Stimulated activated CD8-positive, alpha-beta memory T cell treated with anti-CD3 and anti-CD28 coated beads, Interleukin-15, amount 100 ng/mL, for 1 hour (primary cell): ENCODE data around the gene ACTL7B.
"Not testable (repeated sequence)": the region's sequence is repeated elsewhere in the genome, so short reads cannot be mapped to it uniquely, and the experiment has no call there.

Source experiments
- DNase-seq: peaks from one replicate; pipeline ENCODE4 v3.0.0-alpha.2; 2020; ENCODE audit warnings: low read depth

The ACTL7B gene

DNA sequence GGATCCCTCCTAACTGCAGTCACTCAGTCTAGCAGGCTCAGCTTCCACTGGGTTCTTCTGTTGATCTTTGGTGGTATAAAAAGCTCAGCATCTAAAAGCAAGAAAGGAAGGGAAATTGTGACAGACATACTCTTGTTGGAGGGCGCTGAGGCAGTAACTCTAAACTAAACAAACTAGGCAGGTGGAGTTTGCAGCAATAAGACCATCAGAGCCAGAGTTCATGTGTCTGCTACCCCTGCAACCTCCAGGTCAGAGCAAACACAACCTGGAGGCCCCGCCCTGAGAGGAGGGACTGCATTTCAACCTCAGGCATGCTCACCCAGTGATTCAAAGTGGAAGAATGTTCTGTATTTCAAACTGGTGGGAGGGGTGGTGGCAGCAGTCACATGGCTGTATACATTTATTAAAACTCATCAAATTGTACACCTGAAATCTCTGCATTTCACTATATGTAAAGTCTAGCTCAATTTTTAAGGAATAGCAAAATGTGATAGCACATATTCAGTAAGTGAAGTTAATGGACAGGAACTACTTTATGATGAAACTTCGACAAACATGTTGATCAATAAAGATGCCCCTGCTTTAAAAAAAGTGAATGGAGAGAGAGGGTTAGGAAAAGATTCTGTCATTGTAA, 13.4 kb upstream of the ACTL7B start:
- no peak for DNase-seq

DNA sequence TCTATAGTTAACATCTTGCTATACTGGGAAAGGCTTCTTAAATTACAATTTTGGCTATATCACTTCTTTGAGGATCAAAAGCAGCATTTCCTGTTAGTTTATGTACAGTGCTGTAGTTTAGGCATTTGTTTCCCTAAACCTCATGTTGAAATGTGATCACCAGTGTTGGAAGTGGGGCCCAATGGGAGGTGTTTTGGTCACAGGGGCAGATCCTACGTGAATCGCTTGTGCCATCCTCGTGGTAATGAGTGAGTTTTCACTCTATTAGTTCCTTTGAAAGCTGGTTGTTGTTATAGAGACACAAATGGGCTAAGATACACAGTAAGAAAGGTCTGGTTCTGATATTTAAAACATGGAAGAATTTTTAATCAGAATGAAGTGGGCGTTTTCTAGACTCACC, 12.0 kb upstream of the ACTL7B start:
- no peak for DNase-seq

- no peak for DNase-seq
Observed at GRCh38 chr9:108867116-108867515, 11.3 kb upstream of the ACTL7B start.

GRCh38 chr9:108866001-108866420, 10.2 kb upstream of the ACTL7B start:
- no peak for DNase-seq

GRCh38 chr9:108865037-108865436, 9.3 kb upstream of the ACTL7B start:
- DNase-seq, result no peak

DNA sequence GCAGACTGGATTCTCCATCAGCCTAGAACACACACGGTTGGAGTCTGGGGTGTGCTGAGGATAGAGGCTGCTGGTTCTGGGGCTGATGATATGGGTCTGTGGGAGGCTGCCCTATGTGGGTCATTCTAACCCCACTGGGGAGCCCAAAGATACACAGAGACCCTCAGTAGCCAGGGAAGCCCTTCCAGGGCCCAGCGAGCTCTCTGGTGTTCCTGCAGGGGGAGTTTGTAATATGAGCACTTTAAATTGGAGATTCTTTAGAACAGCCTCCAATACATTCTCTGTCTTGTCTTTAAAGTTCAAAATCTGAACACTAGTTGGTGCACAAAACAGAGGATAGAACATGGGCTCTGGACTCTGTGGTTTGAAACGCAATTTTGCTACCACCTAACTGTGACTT, 8.7 kb upstream of the ACTL7B start:
- DNase-seq, result no peak

- DNase-seq, result no peak
Observed at GRCh38 chr9:108863891-108864290, 8.1 kb upstream of the ACTL7B start.

GRCh38 chr9:108861997-108862396, 6.2 kb upstream of the ACTL7B start, which contains the start of gene ACTL7A:
Gene ACTL7A, plus strand, starts transcription at chr9:108862266. Its CDS starts 57 bp downstream, at chr9:108862323.
- DNase-seq, result no peak

DNA sequence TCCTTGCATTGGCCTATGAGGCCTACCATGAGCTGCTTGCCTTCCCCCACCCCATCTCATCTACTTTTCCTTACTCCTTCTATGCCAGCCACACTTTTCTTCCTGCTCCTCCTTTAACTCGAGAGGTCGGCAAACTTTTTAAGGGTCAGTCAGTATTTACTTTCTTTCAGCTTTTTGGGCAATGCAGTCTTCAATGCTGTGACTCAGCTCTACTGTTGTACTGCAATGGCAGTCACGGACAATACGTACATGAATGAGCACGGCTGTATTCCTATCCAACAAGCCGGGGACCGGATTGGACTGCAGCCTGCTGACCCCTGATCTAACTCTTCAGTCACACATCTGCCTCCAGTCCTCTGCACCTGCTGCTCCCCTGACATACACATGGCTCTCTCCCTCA, 5.7 kb upstream of the ACTL7B start:
- DNase-seq, result no peak

DNA sequence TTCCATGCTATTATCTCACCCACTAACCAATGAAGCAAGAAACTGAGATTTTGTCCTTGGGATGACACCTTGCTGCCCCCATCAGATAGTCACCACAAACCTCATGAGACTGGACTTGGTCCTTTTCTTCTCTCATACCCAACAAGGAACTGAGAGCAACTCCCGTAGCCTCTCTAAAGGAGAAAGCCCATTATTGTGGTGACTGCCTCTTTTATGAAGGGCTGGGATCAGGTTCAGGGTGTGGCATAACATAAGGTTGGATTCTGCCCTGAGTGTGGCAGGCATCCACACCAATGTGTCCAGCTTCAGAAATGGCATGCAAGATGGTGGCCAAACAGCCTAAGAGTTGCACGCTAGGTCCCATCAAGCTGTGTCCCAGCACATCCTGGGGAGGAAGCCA, 5.0 kb upstream of the ACTL7B start:
- DNase-seq, result no peak

- DNase-seq, result no peak
Observed at GRCh38 chr9:108860354-108860753, 4.6 kb upstream of the ACTL7B start.

GRCh38 chr9:108859459-108860114, 3.8 kb upstream of the ACTL7B start:
- no peak for DNase-seq

GRCh38 chr9:108857572-108857971, 1.8 kb upstream of the ACTL7B start:
- DNase-seq, result no peak

DNA sequence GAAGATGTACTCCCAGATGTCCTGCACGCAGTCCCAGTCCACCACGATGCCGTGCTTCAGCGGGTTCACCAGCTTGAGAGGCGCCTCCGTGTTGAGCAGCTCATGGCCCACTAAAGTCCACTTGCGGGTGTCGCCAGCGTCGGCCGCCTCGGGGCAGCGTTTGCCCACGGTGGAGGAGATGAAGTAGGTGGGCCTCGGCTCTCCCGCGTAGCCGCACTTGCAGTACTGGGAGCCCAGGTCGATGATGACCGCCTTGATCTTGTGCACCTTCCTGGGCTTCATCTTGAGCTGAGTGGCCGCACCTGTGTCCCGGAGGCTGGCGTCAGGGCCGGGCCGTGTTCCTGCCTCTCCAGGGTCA, 278 bp downstream of the ACTL7B start:
- no peak for DNase-seq

- no peak for DNase-seq
Observed at GRCh38 chr9:108854641-108855528, 901 bp downstream of the ACTL7B start.

- no peak for DNase-seq
Observed at GRCh38 chr9:108854094-108854493, 1.7 kb downstream of the ACTL7B start.

DNA sequence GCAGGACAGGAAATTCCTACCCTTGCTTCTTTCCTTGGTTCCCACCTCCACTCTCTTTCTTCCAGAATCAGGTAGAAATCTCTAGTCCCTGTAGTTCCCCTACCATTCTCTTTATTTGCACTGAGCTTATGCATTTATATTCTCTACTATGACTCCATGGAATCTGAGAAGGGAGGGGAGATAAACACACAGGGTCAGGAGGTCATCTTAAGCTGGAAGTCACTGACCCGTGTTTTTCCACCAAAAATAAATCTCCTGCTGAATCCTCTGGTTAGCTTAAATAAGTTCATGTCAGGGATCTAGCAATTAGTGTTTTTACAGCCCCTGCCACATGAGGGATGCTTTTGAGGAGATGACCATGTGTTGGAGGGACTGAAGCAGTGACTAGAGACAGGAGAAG, 3.7 kb downstream of the ACTL7B start:
- no peak for DNase-seq

DNA sequence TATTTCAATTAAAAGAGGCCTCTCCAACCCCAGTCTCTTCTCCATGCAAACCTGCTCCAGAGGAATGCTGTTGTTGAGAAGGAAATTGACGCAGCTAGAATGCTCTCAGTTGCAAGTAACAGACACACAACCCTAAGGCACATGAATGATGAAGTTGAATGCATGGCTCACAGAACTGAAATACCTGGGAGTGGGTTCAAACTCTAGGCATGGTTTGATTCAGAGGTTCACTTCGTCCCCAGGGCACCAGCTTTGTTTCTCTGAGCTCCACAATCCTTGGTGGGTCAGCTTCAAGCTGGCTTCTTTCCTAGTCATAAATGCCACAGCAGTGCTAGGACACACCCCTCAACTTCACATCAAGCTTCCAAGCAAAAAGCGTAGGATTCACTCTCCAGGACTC, 4.6 kb downstream of the ACTL7B start:
- no peak for DNase-seq

GRCh38 chr9:108850293-108850897, 5.4 kb downstream of the ACTL7B start:
- no peak for DNase-seq

DNA sequence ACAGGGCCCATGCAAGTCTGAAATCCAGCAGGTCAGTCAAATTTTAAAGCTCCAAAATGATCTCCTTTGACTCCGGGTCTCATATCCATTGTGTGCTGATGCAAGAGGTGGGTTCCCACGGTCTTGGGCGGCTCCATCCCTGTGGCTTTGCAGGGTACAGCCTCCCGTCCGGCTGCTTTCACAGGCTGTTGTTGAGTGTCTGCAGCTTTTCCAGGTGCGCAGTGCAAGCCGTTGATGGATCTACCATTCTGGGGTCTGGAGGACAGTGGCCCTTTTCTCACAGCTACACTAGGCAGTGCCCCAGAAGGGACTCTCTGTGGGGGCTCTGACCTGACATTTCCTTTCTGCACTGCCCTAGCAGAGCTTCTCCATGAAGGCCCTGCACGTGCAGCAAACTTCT, 7.5 kb downstream of the ACTL7B start:
- DNase-seq, result not testable (repeated sequence)

DNA sequence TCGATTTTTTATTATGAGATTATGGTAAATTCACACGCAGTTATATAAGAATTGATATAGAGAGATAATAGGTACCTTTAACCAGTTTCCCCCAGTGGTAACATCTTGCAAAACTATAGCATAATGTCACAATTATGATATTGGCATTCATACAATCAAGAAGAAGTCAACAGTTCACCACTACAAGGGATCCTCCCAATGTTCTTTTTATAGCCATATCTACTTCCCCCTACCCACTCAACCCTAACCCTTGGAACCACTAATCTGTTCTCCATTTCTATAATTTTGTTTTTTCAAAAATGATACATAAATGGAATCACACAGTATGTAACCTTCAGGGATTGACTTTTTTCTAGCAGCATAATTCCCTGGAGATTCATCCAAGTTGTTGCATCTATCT, 9.8 kb downstream of the ACTL7B start:
- DNase-seq, result no peak

DNA sequence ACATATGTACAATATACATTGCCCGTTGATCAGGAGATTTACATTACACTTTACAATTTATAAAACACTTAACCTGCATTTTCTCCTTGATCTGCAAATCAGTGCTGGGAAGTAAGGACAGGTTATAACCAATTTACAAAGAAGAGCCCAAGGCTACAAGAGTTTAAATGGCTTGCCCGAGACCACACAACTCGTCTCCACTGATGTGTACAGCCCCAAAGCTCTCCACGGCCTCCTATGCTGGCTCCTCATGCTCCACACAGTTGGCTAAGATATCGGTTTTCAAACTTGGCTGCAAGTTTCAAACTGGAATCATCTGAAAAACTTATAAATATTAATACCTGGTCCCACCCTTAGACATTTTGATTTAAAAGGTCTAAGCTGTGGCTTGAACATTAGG, 10.3 kb downstream of the ACTL7B start:
- DNase-seq, result no peak

DNA sequence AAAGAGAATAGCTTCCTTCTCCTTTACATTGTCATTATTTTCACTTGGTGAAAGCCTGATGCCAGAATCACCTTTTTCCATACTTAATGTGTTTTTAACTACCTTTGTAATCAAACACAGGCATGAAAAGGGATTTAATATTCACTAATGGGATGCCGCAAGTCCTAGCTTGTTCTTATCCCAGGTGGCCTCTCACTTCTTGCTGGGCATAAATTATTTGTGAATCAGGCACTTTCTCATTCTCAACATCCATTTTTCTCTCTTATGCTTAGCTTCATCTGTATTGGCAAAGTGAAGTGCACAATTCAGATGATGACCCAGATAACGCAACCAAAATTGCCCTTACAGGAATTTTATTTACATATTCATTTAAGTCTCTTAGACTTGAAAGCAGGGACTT, 10.9 kb downstream of the ACTL7B start:
- no peak for DNase-seq
